ENCODE measurements around the gene HOMER3.

Gene HOMER3

GRCh38 chr19:18900700-18901481, 40.1 kb downstream of the HOMER3 start:
- peak; percentile 14 for DNase-seq

GRCh38 chr19:18899624-18900560, 41.1 kb downstream of the HOMER3 start:
- DNase-seq, result no peak

- DNase-seq, result no peak
These were observed 42.2 kb downstream of the HOMER3 start for GRCh38 chr19:18898607-18899408.

GRCh38 chr19:18898081-18898606, 42.9 kb downstream of the HOMER3 start:
- DNase-seq, result no peak

- no peak for DNase-seq
These were observed 43.7 kb downstream of the HOMER3 start for GRCh38 chr19:18897094-18898029.

- DNase-seq, result no peak
These were observed 44.6 kb downstream of the HOMER3 start for GRCh38 chr19:18896421-18896841.

GRCh38 chr19:18895824-18896341, 45.1 kb downstream of the HOMER3 start, which contains the start of gene CERS1:
Gene CERS1, minus strand, starts transcription at chr19:18896158. Its CDS starts 86 bp downstream, at chr19:18896072.
- no peak for DNase-seq

GRCh38 chr19:18895038-18895823, 45.8 kb downstream of the HOMER3 start:
- DNase-seq, result no peak

GRCh38 chr19:18894254-18895037, 46.6 kb downstream of the HOMER3 start:
- DNase-seq, result no peak

- no peak for DNase-seq
These were observed 47.3 kb downstream of the HOMER3 start for GRCh38 chr19:18893587-18894253.

GRCh38 chr19:18889949-18890745, 50.9 kb downstream of the HOMER3 start:
- DNase-seq, result no peak

- no peak for DNase-seq
These were observed 54.0 kb downstream of the HOMER3 start for GRCh38 chr19:18886972-18887371.

GRCh38 chr19:18883526-18884304, 57.3 kb downstream of the HOMER3 start:
- DNase-seq, result no peak

- DNase-seq, result no peak
These were observed 59.5 kb downstream of the HOMER3 start for GRCh38 chr19:18881491-18881890.

GRCh38 chr19:18879579-18880373, 61.2 kb downstream of the HOMER3 start:
- DNase-seq, result no peak

All from activated CD8-positive, alpha-beta memory T cell treated with anti-CD3 and anti-CD28 coated beads, Interleukin-2, amount 50 U/mL, for 4 hours (primary cell).